ENCODE measurements around the gene TOMM34. TPM values are rescaled to one million over a fixed set of nuclear protein-coding genes. Genes with fewer than 3 reads are reported as not detected.
A peak's percentile ranks its signal among the peaks of the same experiment; 100 is the strongest.

Gene TOMM34
- total and polyA plus RNA-seq, 9 of the 15 experiments (the other 6 are each of a cell fraction or from before 2014, with no cell fraction given), result 18.1 to 69.4 (median 41.7) TPM

GRCh38 chr20:44959082-44959637 lies 1.0 kb downstream of the TOMM34 start (continued):
- TF ChIP-seq PKNOX1 (IDR thresholded peaks at IDR 0.05), result no peak
- TF ChIP-seq JUND (IDR thresholded peaks at IDR 0.05; ENCODE audit: borderline replicate concordance, low read depth, low read length), result no peak
- 0 out of 3 replicates have a peak, but pooled peaks have one; percentile 36 for TF ChIP-seq JUND (tag; IDR thresholded peaks at IDR 0.05; ENCODE audit: borderline replicate concordance, low read depth, low read length)
- TF ChIP-seq GABPA (tag; conservative IDR thresholded peaks at IDR 0.05; ENCODE audit: low read depth), result no peak
- no peak for TF ChIP-seq ADNP (tag; IDR thresholded peaks at IDR 0.05)
- no peak for TF ChIP-seq BRD9 (IDR thresholded peaks at IDR 0.05; ENCODE audit: low read depth, partially characterized antibody)
- no peak for TF ChIP-seq CUX1 (CRISPR knock-in tag; IDR thresholded peaks at IDR 0.05)
- TF ChIP-seq TEAD2 (tag; IDR thresholded peaks at IDR 0.05), result no peak
- TF ChIP-seq LEF1 (IDR thresholded peaks at IDR 0.05), result peak; percentile 35; the same call in 1 of the 2 replicates
- TF ChIP-seq ZNF780A (CRISPR knock-in tag; IDR thresholded peaks at IDR 0.05), result no peak
- TF ChIP-seq ZNF766 (CRISPR knock-in tag; conservative IDR thresholded peaks at IDR 0.05), result no peak
